GM12874 (cell line): ENCODE measurements around the gene TAAR6.

Experiments
- TF ChIP-seq, protein P1 (sequence below): IDR thresholded peaks from 2 replicates; pipeline ENCODE4 v1.5.1; 2011; ENCODE audit warnings: low read depth, mild to moderate bottlenecking, control low read depth, low read length, moderate library complexity; ENCODE audit not compliant: insufficient read depth

TAAR6 gene

GRCh38 chr6:132614554-132614953 lies 44.4 kb downstream of the TAAR6 start:
- TF ChIP-seq, protein P1, sequence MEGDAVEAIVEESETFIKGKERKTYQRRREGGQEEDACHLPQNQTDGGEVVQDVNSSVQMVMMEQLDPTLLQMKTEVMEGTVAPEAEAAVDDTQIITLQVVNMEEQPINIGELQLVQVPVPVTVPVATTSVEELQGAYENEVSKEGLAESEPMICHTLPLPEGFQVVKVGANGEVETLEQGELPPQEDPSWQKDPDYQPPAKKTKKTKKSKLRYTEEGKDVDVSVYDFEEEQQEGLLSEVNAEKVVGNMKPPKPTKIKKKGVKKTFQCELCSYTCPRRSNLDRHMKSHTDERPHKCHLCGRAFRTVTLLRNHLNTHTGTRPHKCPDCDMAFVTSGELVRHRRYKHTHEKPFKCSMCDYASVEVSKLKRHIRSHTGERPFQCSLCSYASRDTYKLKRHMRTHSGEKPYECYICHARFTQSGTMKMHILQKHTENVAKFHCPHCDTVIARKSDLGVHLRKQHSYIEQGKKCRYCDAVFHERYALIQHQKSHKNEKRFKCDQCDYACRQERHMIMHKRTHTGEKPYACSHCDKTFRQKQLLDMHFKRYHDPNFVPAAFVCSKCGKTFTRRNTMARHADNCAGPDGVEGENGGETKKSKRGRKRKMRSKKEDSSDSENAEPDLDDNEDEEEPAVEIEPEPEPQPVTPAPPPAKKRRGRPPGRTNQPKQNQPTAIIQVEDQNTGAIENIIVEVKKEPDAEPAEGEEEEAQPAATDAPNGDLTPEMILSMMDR = no peak

DNA sequence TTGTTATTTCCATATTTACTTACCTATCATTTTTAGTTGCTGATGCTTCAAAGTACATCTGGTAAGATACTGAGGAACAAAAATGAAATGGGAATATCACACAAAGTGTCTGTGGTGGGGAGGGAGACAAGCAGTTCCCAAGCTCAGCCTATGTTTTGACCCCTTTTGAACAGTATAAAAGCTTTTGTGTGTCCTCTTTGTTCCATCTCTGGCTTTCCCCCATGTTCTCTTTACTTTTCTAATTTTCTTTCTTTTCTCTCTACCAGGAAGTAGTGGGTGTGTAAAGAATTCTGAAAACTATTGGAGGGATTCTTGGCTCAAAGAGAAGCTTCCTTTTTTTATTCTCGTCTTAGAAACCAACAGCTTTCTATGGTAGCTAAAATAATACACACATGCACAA lies 46.6 kb downstream of the TAAR6 start:
- TF ChIP-seq, protein P1 = no peak
